Breast epithelium (tissue), 3 donors: ENCODE data around the gene RAMACL.

Experiments
- POLR2A ChIP-seq: fragments of 450-650 bp; IDR thresholded peaks from one replicate; pipeline ENCODE4 v1.6.1; 2016; ENCODE audit warnings: antibody characterized with exemption, mild to moderate bottlenecking, moderate library complexity
- POLR2AphosphoS5 ChIP-seq, 3 donors: sonication (generic); formaldehyde crosslinking; IDR thresholded peaks; one replicate each; pipeline ENCODE4 v1.6.1; 2017; ENCODE audit warnings: antibody characterized with exemption in 3 of 3
- TF ChIP-seq, protein P1 (sequence below), 3 donors: fragments of 450-650 bp; IDR thresholded peaks; one replicate each; pipeline ENCODE4 v1.5.1; 2016 to 2017; ENCODE audit warnings: antibody characterized with exemption in 3 of 3, mild to moderate bottlenecking in 3 of 3, moderate library complexity in 3 of 3

GRCh38 chr6:166635013-166635970, 48.8 kb upstream of the RAMACL start:
- TF ChIP-seq, protein P1, sequence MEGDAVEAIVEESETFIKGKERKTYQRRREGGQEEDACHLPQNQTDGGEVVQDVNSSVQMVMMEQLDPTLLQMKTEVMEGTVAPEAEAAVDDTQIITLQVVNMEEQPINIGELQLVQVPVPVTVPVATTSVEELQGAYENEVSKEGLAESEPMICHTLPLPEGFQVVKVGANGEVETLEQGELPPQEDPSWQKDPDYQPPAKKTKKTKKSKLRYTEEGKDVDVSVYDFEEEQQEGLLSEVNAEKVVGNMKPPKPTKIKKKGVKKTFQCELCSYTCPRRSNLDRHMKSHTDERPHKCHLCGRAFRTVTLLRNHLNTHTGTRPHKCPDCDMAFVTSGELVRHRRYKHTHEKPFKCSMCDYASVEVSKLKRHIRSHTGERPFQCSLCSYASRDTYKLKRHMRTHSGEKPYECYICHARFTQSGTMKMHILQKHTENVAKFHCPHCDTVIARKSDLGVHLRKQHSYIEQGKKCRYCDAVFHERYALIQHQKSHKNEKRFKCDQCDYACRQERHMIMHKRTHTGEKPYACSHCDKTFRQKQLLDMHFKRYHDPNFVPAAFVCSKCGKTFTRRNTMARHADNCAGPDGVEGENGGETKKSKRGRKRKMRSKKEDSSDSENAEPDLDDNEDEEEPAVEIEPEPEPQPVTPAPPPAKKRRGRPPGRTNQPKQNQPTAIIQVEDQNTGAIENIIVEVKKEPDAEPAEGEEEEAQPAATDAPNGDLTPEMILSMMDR (IDR thresholded peaks at IDR 0.05): no peak
- TF ChIP-seq POLR2AphosphoS5 (IDR thresholded peaks at IDR 0.05): no peak
- TF ChIP-seq POLR2A: no peak
